A549 (cell line): ENCODE measurements around the gene PCGF6. TPM values are rescaled to one million over a fixed set of nuclear protein-coding genes. Genes with fewer than 3 reads are reported as not detected.

Experiments
- ATAC-seq, 2 experiments: fragments of 200-7000 bp in 1 of 2; fragments of >200 bp in 1 of 2; cut with Nextera tagmentation in 1 of 2; cut with Tn5 transposase in 1 of 2; 3 replicates each; pipeline versions ENCODE4 v1.8.0 to v1.9.1; 2018 to 2020; ENCODE audit warnings: mild to moderate bottlenecking in 1 of 2, moderate library complexity in 1 of 2
- CTCF ChIA-PET: fragments of 300-600 bp; sonication (Branson Sonifier 250); formaldehyde crosslinking; extraction: SDS; loops from one replicate; lab custom pipeline; 2021; ENCODE audit warnings: antibody characterized with exemption, inconsistent platforms; lab: Yijun Ruan, JAX
- POLR2A ChIA-PET: fragments of 350-600 bp; formaldehyde crosslinking; extraction: SDS; loops from one replicate; lab custom pipeline; 2021; ENCODE audit warnings: antibody characterized with exemption, inconsistent platforms; lab: Yijun Ruan, JAX
- DNase-seq, 2 experiments: peaks; one replicate each; pipeline versions ENCODE4 v3.0.0 to v3.0.0-alpha.2; 2011 to 2016; ENCODE audit warnings: low read depth in 1 of 2, low spot score in 1 of 2
- FAIRE-seq: peaks from 2 replicates; lab custom pipeline; 2011; peaks lifted over from hg19 to GRCh38; lab: Jason Lieb, UNC
- H3K27ac ChIP-seq, 2 experiments: fragments of >200 bp; sonication (Bioruptor Twin); formaldehyde crosslinking; 3 replicates each; pipeline ENCODE4 v1.5.1; 2016 to 2017
- H3K4me1 ChIP-seq: fragments of >200 bp; sonication (Bioruptor Twin); formaldehyde crosslinking; 3 replicates; pipeline ENCODE4 v1.6.1; 2016
- H3K4me2 ChIP-seq: fragments of >200 bp; sonication (Bioruptor Twin); formaldehyde crosslinking; 3 replicates; pipeline ENCODE4 v1.6.1; 2016
- H3K4me3 ChIP-seq: fragments of >200 bp; sonication (Bioruptor Twin); formaldehyde crosslinking; 3 replicates; pipeline ENCODE4 v1.5.1; 2016
- H3K9me3 ChIP-seq: fragments of >200 bp; sonication (Bioruptor Twin); formaldehyde crosslinking; 3 replicates; pipeline ENCODE4 v1.6.1; 2016
- BHLHE40 ChIP-seq: IDR thresholded peaks from 2 replicates; pipeline ENCODE4 v1.6.1; 2012; ENCODE audit warnings: low read depth, low read length, inconsistent platforms
- CBX8 ChIP-seq: fragments of 200-600 bp; sonication (generic); IDR thresholded peaks from 2 replicates; pipeline ENCODE4 v1.6.1; 2016
- CHD2 ChIP-seq: fragments of 150-350 bp; IDR thresholded peaks from 2 replicates; pipeline ENCODE4 v1.6.1; 2014; ENCODE audit warnings: low read length; ENCODE audit not compliant: partially characterized antibody
- CHD4 ChIP-seq: fragments of 200-600 bp; sonication (generic); IDR thresholded peaks from 2 replicates; pipeline ENCODE4 v1.6.1; 2016; ENCODE audit warnings: antibody characterized with exemption, mild to moderate bottlenecking, borderline replicate concordance
- EHMT2 ChIP-seq: fragments of 200-600 bp; sonication (generic); IDR thresholded peaks from 2 replicates; pipeline ENCODE4 v1.6.1; 2016; ENCODE audit warnings: antibody characterized with exemption, low read depth, mild to moderate bottlenecking, moderate library complexity
- FOSB ChIP-seq: fragments of 250-450 bp; sonication (Bioruptor Pico); IDR thresholded peaks from 2 replicates; pipeline ENCODE4 v1.5.0; 2020; ENCODE audit warnings: mild to moderate bottlenecking, moderate library complexity
- FOSL2 ChIP-seq, 2 experiments: fragments of 450-650 bp in 1 of 2; fragments of >200 bp in 1 of 2; sonication (Bioruptor Twin) in 1 of 2; formaldehyde crosslinking; IDR thresholded peaks; 2 replicates each; pipeline versions ENCODE4 v1.5.0 to v1.6.1; 2016 to 2020; ENCODE audit warnings: mild to moderate bottlenecking in 1 of 2, moderate library complexity in 1 of 2
- GATA3 ChIP-seq: IDR thresholded peaks from 2 replicates; pipeline ENCODE4 v1.6.1; 2012; ENCODE audit warnings: borderline replicate concordance
- HOXB13 ChIP-seq: fragments of 250-450 bp; sonication (Bioruptor Pico); IDR thresholded peaks from 2 replicates; pipeline ENCODE4 v1.5.0; 2020; ENCODE audit warnings: low read depth, mild to moderate bottlenecking, moderate library complexity
- HOXB5 ChIP-seq: fragments of 250-450 bp; sonication (Bioruptor Pico); IDR thresholded peaks from 2 replicates; pipeline ENCODE4 v1.5.0; 2020; ENCODE audit warnings: mild to moderate bottlenecking, moderate library complexity
- JUN ChIP-seq, 2 experiments: fragments of >200 bp; sonication (Bioruptor Twin); formaldehyde crosslinking; IDR thresholded peaks; 2 replicates in 1 of 2; 3 replicates in 1 of 2; pipeline ENCODE4 v1.6.1; 2016 to 2017
- JUNB ChIP-seq: fragments of >200 bp; sonication (Bioruptor Twin); formaldehyde crosslinking; IDR thresholded peaks from 2 replicates; pipeline ENCODE4 v1.6.1; 2016
- KDM5A ChIP-seq: fragments of 200-600 bp; sonication (generic); IDR thresholded peaks from 2 replicates; pipeline ENCODE4 v1.6.1; 2016; ENCODE audit warnings: antibody characterized with exemption, mild to moderate bottlenecking
- MAFK ChIP-seq: fragments of 450-650 bp; IDR thresholded peaks from 2 replicates; pipeline ENCODE4 v1.6.1; 2014; ENCODE audit not compliant: partially characterized antibody
- NFE2L2 ChIP-seq: fragments of 150-350 bp; conservative IDR thresholded peaks from 2 replicates; pipeline ENCODE4 v1.6.1; 2014; ENCODE audit warnings: low read length
- NPAS2 ChIP-seq: fragments of 250-450 bp; sonication (Bioruptor Pico); IDR thresholded peaks from 2 replicates; pipeline ENCODE4 v1.8.0; 2022; ENCODE audit warnings: mild to moderate bottlenecking, moderate library complexity, borderline replicate concordance
- NR3C1 ChIP-seq: fragments of >200 bp; sonication (Bioruptor Twin); formaldehyde crosslinking; IDR thresholded peaks from 3 replicates; pipeline ENCODE4 v1.6.1; 2017
- PHF8 ChIP-seq: fragments of 200-600 bp; sonication (generic); IDR thresholded peaks from 2 replicates; pipeline ENCODE4 v1.6.1; 2016; ENCODE audit warnings: low read depth, mild to moderate bottlenecking, antibody characterized with exemption, moderate library complexity, borderline replicate concordance
- POLR2A ChIP-seq: IDR thresholded peaks from 2 replicates; pipeline ENCODE4 v1.6.1; 2012; ENCODE audit warnings: mild to moderate bottlenecking, low read length
- RCOR1 ChIP-seq: fragments of 150-350 bp; IDR thresholded peaks from 2 replicates; pipeline ENCODE4 v1.6.1; 2014; ENCODE audit warnings: antibody characterized with exemption, low read length, low read depth
- RNF2 ChIP-seq: fragments of 200-600 bp; sonication (generic); IDR thresholded peaks from 2 replicates; pipeline ENCODE4 v1.6.1; 2016; ENCODE audit warnings: low read depth, mild to moderate bottlenecking, antibody characterized with exemption, moderate library complexity, borderline replicate concordance
- TFCP2L1 ChIP-seq: fragments of 250-450 bp; sonication (Bioruptor Pico); IDR thresholded peaks from 2 replicates; pipeline ENCODE4 v1.5.0; 2021; ENCODE audit warnings: mild to moderate bottlenecking
- ZC3H11A ChIP-seq: fragments of 450-650 bp; IDR thresholded peaks from 2 replicates; pipeline ENCODE4 v1.6.1; 2014; ENCODE audit warnings: antibody characterized with exemption, mild to moderate bottlenecking
- ZFP36 ChIP-seq: fragments of 450-650 bp; IDR thresholded peaks from 2 replicates; pipeline ENCODE4 v1.6.1; 2014; ENCODE audit warnings: borderline replicate concordance; ENCODE audit not compliant: partially characterized antibody
- ZNF302 ChIP-seq: fragments of 250-450 bp; sonication (Bioruptor Pico); IDR thresholded peaks from 2 replicates; pipeline ENCODE4 v1.9.0; 2021; ENCODE audit warnings: inconsistent platforms, mild to moderate bottlenecking, moderate library complexity
- ZSCAN20 ChIP-seq: fragments of 250-450 bp; sonication (Bioruptor Pico); IDR thresholded peaks from 2 replicates; pipeline ENCODE4 v1.8.0; 2022; ENCODE audit warnings: mild to moderate bottlenecking, moderate library complexity
- WGBS: methylation state at CpG from one replicate; pipeline ENCODE4 v1.1.6; 2017; ENCODE audit errors: missing lambda C conversion rate; 5-methylcytosine and 5-hydroxymethylcytosine counted together
- polyA plus RNA-seq, 4 experiments: library from polyadenylated mRNA; depleted of rRNA in 3 of 4; stranded (reverse); fragments of >200 nt; fragmentation: RNase III in 1 of 4; extraction: RNeasy Plus Mini Kit Qiagen cat#74134 plus additional on column Dnase treatment in 1 of 4; gene quantifications; 2 replicates in 3 of 4; 3 replicates in 1 of 4; pipeline ENCODE4 v1.2.3, GENCODE V29; 2011 to 2017
- TF ChIP-seq, protein P1 (sequence below): fragments of 250-450 bp; sonication (Bioruptor Pico); IDR thresholded peaks from 2 replicates; pipeline ENCODE4 v1.5.0; 2020; ENCODE audit warnings: low read depth, mild to moderate bottlenecking, moderate library complexity
- TF ChIP-seq, protein P2 (sequence below): fragments of 250-450 bp; sonication (Bioruptor Pico); IDR thresholded peaks from 2 replicates; pipeline ENCODE4 v1.5.0; 2021; ENCODE audit warnings: mild to moderate bottlenecking, moderate library complexity, borderline replicate concordance
- TF ChIP-seq, protein P3 (sequence below): IDR thresholded peaks from 2 replicates; pipeline ENCODE4 v1.6.1; 2012

PCGF6 gene
- polyA plus RNA-seq, 2 of the 4 experiments (the other 2 are of a cell fraction), result 11.3 to 17.6 TPM

DNA sequence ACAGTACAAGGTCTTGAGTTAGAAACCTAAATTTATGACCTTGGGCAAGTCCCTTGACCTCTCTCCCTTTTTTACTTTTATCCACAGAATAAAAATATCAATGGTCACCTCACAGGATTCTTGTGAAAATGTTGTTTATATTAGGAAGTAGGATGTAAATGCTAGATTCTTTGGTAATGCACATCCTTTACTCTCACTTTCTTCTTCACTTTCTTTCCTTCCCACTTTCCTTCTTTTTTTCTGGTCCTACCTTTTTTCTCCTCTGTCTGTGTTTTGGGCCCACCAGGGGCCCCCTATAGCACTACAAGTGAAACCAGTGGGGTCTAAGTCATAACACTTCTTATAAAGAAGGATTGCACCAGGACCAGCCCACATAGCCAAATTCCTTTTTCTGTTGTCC is 93.1 kb downstream of the PCGF6 start:
- CTCF ChIA-PET, result no interaction called here
- Histone ChIP-seq H3K4me3 (no peak overlapping the region), H3K27ac (no peak overlapping the region), H3K4me2 (no peak overlapping the region), H3K9me3 (peaks cover 16% of the 10 kb centered on the region; the same call in 2 of the 3 replicates), H3K4me1 (peaks cover 20% of the 10 kb centered on the region)
- POLR2A ChIA-PET, result no interaction called here
- FAIRE-seq (no peak), DNase-seq (no peak), ATAC-seq (no peak)
- no peak for TF ChIP-seq GATA3
- no peak for TF ChIP-seq TFCP2L1 (CRISPR knock-in tag)
- TF ChIP-seq MAFK, result no peak
- no peak for TF ChIP-seq FOSB (CRISPR knock-in tag)
- TF ChIP-seq ZFP36, result no peak
- TF ChIP-seq CHD2, result no peak
- TF ChIP-seq BHLHE40, result no peak
- TF ChIP-seq KDM5A, result no peak
- no peak for TF ChIP-seq HOXB5 (CRISPR knock-in tag)
- TF ChIP-seq HOXB13 (CRISPR knock-in tag), result no peak

DNA sequence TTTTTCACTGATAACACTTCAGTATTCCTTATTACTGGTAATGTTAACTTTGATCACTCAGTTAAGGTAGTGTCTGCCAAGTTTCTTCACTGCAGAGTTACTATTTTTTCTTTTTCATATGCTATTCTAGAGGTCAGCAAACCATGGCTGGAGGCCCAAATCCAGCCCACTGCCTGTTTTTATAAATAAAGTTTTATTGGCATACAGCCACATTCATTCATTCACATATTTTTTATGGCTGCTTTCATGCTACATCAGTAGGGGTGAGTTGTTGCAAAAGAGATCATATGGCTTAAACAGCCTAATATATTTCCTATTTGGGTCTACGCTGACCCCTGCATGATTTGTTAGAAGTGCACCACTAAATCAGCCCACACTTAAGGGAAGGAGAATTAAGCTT is 94.3 kb downstream of the PCGF6 start:
- no peak overlapping the region for H3K27ac ChIP-seq
- no peak for DNase-seq
- no peak overlapping the region for H3K4me3 ChIP-seq
- POLR2A ChIA-PET, result no interaction called here
- no peak for TF ChIP-seq HOXB5 (CRISPR knock-in tag)
- no peak for TF ChIP-seq NPAS2
- TF ChIP-seq, protein P1, sequence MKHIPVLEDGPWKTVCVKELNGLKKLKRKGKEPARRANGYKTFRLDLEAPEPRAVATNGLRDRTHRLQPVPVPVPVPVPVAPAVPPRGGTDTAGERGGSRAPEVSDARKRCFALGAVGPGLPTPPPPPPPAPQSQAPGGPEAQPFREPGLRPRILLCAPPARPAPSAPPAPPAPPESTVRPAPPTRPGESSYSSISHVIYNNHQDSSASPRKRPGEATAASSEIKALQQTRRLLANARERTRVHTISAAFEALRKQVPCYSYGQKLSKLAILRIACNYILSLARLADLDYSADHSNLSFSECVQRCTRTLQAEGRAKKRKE (CRISPR knock-in tag), result no peak
- no peak for TF ChIP-seq ZFP36
- TF ChIP-seq ZNF302, result no peak
- no peak for TF ChIP-seq HOXB13 (CRISPR knock-in tag)
- no peak for TF ChIP-seq BHLHE40
- TF ChIP-seq, protein P2, sequence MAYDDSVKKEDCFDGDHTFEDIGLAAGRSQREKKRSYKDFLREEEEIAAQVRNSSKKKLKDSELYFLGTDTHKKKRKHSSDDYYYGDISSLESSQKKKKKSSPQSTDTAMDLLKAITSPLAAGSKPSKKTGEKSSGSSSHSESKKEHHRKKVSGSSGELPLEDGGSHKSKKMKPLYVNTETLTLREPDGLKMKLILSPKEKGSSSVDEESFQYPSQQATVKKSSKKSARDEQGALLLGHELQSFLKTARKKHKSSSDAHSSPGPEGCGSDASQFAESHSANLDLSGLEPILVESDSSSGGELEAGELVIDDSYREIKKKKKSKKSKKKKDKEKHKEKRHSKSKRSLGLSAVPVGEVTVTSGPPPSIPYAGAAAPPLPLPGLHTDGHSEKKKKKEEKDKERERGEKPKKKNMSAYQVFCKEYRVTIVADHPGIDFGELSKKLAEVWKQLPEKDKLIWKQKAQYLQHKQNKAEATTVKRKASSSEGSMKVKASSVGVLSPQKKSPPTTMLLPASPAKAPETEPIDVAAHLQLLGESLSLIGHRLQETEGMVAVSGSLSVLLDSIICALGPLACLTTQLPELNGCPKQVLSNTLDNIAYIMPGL (CRISPR knock-in tag), result no peak
- TF ChIP-seq NFE2L2, result no peak
- TF ChIP-seq ZSCAN20 (CRISPR knock-in tag), result no peak
- no peak for TF ChIP-seq POLR2A
- TF ChIP-seq CBX8, result no peak
- no peak for TF ChIP-seq NR3C1
- H3K4me1 ChIP-seq, result peaks cover 20% of the 10 kb centered on the region
- CTCF ChIA-PET, result interaction anchor here (0.6 to 3.7 kb wide), 4 partner anchors 12 to 339 kb away, joined by 3 to 19 read pairs (median 3); partner anchors contain the start of gene CNNM2
- 96% methylated on average over 1 of the region's 1 CpG for WGBS
- no peak for ATAC-seq
- no peak overlapping the region for H3K4me2 ChIP-seq
- H3K9me3 ChIP-seq, result peaks cover 17% of the 10 kb centered on the region; the same call in 2 of the 3 replicates
- no peak for FAIRE-seq

DNA sequence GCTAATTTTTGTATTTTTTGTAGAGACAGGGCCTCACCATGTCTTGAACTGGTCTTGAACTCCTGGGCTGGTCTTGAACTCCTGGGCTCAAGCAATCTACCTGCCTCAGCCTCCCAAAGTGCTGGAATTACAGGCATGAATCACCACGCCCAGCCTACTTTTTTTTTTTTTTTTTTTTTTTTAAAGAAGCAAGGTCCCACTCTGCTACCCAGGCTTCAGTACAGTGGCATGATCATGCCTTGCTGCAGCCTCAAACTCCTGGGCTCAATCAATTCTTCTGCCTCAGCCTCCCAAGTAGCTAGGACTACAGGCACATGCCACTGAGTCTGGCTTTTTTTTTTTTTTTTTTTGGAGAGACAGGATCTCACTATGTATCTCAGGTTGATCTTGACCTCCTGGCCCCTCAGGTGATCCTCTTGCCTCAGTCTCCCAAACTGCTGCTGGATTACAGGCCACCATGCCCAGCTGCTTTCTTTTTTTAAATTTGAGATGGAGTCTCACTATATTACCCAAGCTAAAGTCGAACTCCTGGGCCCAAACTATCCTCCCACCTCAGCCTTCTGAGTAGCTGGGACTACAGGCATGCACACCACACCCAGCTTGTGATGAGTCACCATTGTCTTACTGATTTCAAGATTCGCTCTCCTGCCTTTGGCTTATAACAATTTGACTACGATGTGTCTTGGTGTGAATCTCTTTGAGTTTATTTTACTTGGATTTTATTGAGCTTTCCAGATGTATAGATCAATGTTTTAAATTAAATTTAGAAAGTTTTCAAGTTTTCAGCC is 96.2 kb downstream of the PCGF6 start:
- 3% methylated on average over 4 of the region's 4 CpGs for WGBS
- peaks cover 10% of the 10 kb centered on the region; the same call in 2 of the 3 replicates for H3K9me3 ChIP-seq
- ChIA-PET CTCF (interaction anchor here (0.7 to 3.7 kb wide), 5 partner anchors 10 to 399 kb away, joined by 3 to 19 read pairs (median 4); no protein-coding TSS in a partner anchor), POLR2A (interaction anchor here (0.6 to 1.2 kb wide), 4 partner anchors 22 to 335 kb away, joined by 3 to 6 read pairs (median 6); partner anchors contain the start of gene INA)
- no peak for TF ChIP-seq PHF8
- TF ChIP-seq, protein P3, sequence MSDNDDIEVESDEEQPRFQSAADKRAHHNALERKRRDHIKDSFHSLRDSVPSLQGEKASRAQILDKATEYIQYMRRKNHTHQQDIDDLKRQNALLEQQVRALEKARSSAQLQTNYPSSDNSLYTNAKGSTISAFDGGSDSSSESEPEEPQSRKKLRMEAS, result peak; percentile 30; the same call in 1 of the 2 replicates
- TF ChIP-seq JUN (IDR thresholded peaks at IDR 0.05), result no peak
- TF ChIP-seq RNF2, result no peak
- TF ChIP-seq CHD4, result no peak
- peak; percentile 63 for TF ChIP-seq FOSL2 (IDR thresholded peaks at IDR 0.05)
- TF ChIP-seq FOSL2 (CRISPR knock-in tag; IDR thresholded peaks at IDR 0.05), result peak; percentile 95
- no peak for TF ChIP-seq ZC3H11A
- TF ChIP-seq POLR2A, result no peak
- TF ChIP-seq CHD2, result no peak
- no peak for TF ChIP-seq JUNB
- no peak for TF ChIP-seq FOSB (CRISPR knock-in tag)
- TF ChIP-seq EHMT2, result no peak
- TF ChIP-seq RCOR1, result no peak
- DNase-seq (peak; percentile 43 to 78), ATAC-seq (peak; percentile 88 to 98), FAIRE-seq (peak; percentile 46)
- no peak overlapping the region for H3K4me3 ChIP-seq
- peaks cover 20% of the 10 kb centered on the region for H3K4me1 ChIP-seq
- peak overlapping the region; percentile 64 for H3K4me2 ChIP-seq
- H3K27ac ChIP-seq, result peak overlapping the region; percentile 68 to 83
